Natural killer cell (primary cell): Measurements from ENCODE around the gene VASN. TPM values are rescaled to one million over a fixed set of nuclear protein-coding genes. Genes with fewer than 3 reads are reported as not detected.

Experiments used
- ATAC-seq, 3 donors: fragments of 150-1000 bp in 2 of 3; fragments of 200-7000 bp in 1 of 3; cut with Tn5 transposase; 1 replicate in 1 of 3; 2 replicates in 2 of 3; pipeline ENCODE4 v1.10.0; 2021; ENCODE audit warnings: mild to moderate bottlenecking in 2 of 3, moderate library complexity in 2 of 3
- DNase-seq, 2 donors: peaks; one replicate each; pipeline versions ENCODE4 v3.0.0 to v3.0.0-alpha.2; 2013 to 2021; ENCODE audit warnings: mixed read lengths in 1 of 2
- H3K27ac ChIP-seq: one replicate; pipeline ENCODE4 v1.5.1; 2013; ENCODE audit warnings: mild to moderate bottlenecking, low read length
- H3K27me3 ChIP-seq: one replicate; pipeline ENCODE4 v1.6.1; 2013; ENCODE audit warnings: low read length; ENCODE audit not compliant: control insufficient read depth, insufficient read depth
- H3K36me3 ChIP-seq: one replicate; pipeline ENCODE4 v1.6.1; 2013; ENCODE audit warnings: low read length; ENCODE audit not compliant: control insufficient read depth, insufficient read depth
- H3K4me1 ChIP-seq: one replicate; pipeline ENCODE4 v1.6.1; 2013; ENCODE audit warnings: low read length; ENCODE audit not compliant: control insufficient read depth, insufficient read depth
- H3K4me3 ChIP-seq: one replicate; pipeline ENCODE4 v1.5.1; 2013; ENCODE audit warnings: low read length
- H3K9me3 ChIP-seq: one replicate; pipeline ENCODE4 v1.6.1; 2013; ENCODE audit warnings: low read length; ENCODE audit not compliant: control insufficient read depth, insufficient read depth
- H3K27ac Mint-ChIP-seq, 2 donors: one replicate each; pipeline ENCODE4 v1.8.0; 2022; ENCODE audit warnings: mild to moderate bottlenecking in 2 of 2, mixed read lengths in 2 of 2, moderate library complexity in 1 of 2
- H3K27me3 Mint-ChIP-seq, 2 donors: one replicate each; pipeline ENCODE4 v1.8.0; 2022; ENCODE audit warnings: low read depth in 2 of 2, mixed read lengths in 2 of 2
- H3K36me3 Mint-ChIP-seq: one replicate; pipeline ENCODE4 v1.8.0; 2022; ENCODE audit warnings: mixed read lengths
- H3K4me1 Mint-ChIP-seq, 2 donors: one replicate each; pipeline ENCODE4 v1.8.0; 2022; ENCODE audit warnings: mixed read lengths in 2 of 2
- H3K4me3 Mint-ChIP-seq: one replicate; pipeline ENCODE4 v1.8.0; 2022; ENCODE audit warnings: mild to moderate bottlenecking, moderate library complexity, mixed read lengths
- H3K9me3 Mint-ChIP-seq, 2 donors: one replicate each; pipeline ENCODE4 v1.8.0; 2022; ENCODE audit warnings: mixed read lengths in 2 of 2
- CTCF ChIP-seq: fragments of 200-600 bp; IDR thresholded peaks from one replicate; pipeline ENCODE4 v1.8.0; 2022; ENCODE audit warnings: antibody characterized with exemption
- WGBS: methylation state at CpG from one replicate; pipeline ENCODE4 v1.1.7; 2013; ENCODE audit warnings: missing lambda C conversion rate; ENCODE audit not compliant: insufficient coverage; 5-methylcytosine and 5-hydroxymethylcytosine counted together
- intact Hi-C: fragments of 100-400 bp; cut with micrococcal nuclease; formaldehyde crosslinking; loops from one replicate; pipeline ENCODE4 v1.14.2; 2022
- total RNA-seq, 4 donors: library from RNA; stranded (reverse); fragments of 120-200 nt in 1 of 4; gene quantifications; one replicate each; pipeline versions ENCODE4 v1.2.3 to v1.2.4, GENCODE V29; 2013 to 2022

VASN gene
- total RNA-seq, 3 donors from 2014 or later (not counting 1 experiment from before 2014, with no cell fraction given) = 0.35 to 0.93 (median 0.78) TPM

DNA sequence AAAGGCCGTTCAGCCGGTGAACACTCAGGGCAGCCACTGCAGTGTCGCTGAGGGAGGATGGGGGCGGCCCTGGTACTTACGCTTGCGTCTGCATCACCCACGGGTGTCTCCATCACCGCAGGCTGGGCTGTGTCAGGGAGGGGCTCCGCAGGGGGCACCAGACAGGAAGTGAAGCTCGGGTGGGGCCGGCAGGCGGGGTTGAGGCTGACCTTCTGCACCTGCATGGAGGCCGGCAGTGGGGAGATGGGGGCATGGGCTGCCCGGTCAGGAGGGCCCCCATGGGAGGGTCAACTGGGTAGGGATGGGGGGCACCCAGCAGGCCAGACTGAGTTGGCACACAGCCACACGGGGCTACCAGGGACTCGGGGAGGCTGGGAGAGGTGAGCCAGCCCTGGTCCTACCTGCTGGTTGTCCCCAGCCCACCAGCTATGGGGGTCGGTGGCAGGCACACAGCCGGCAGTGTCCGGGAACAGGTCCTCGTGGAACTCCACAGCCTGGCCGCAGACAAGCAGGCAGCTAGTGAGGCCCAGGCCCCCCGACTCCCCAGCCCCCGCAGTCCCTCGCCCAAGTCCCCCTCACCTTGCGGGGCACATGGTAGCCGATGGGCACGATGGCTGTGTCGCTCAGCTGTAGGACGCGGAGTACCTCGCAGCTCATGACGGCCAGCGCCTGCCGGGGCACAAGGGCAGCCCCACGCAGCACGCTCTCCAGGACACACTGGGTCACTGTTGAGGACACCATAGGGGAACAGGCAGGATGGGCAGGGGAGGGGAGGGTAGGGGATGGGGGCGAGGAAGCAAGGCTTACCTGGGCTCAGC, 7.2 kb upstream of the VASN start:
- Histone ChIP-seq H3K27me3 (no peaks in the 10 kb centered on the region), H3K4me1 (peaks cover 19% of the 10 kb centered on the region), H3K4me3 (no peak overlapping the region), H3K27ac (peak overlapping the region; percentile 22), H3K36me3 (peaks cover 61% of the 10 kb centered on the region), H3K9me3 (no peaks in the 10 kb centered on the region)
- peak overlapping the region in 1 of 2 donors; percentile 41 for H3K27ac Mint-ChIP-seq
- H3K36me3 Mint-ChIP-seq = no peaks in the 10 kb centered on the region
- TF ChIP-seq CTCF = no peak
- intact Hi-C loops = no loop called here
- peaks cover 0 to 8% of the 10 kb centered on the region in 2 donors for H3K4me1 Mint-ChIP-seq
- ATAC-seq (peak in 2 of 3 donors; percentile 48 to 56), DNase-seq (no peak)
- WGBS = 80% methylated on average over 37 of the region's 37 CpGs
- no peaks in the 10 kb centered on the region for H3K27me3 Mint-ChIP-seq
- H3K9me3 Mint-ChIP-seq = no peaks in the 10 kb centered on the region
- H3K4me3 Mint-ChIP-seq = no peak overlapping the region

GRCh38 chr16:4365014-4365406, 6.6 kb upstream of the VASN start:
- Histone ChIP-seq H3K27me3 (no peaks in the 10 kb centered on the region), H3K9me3 (no peaks in the 10 kb centered on the region), H3K27ac (no peak overlapping the region), H3K36me3 (peaks cover 58% of the 10 kb centered on the region), H3K4me3 (no peak overlapping the region), H3K4me1 (peaks cover 18% of the 10 kb centered on the region)
- ATAC-seq = no peak
- Mint-ChIP-seq H3K4me1 (peaks cover 0 to 8% of the 10 kb centered on the region in 2 donors), H3K27me3 (no peaks in the 10 kb centered on the region), H3K27ac (no peak overlapping the region), H3K9me3 (no peaks in the 10 kb centered on the region), H3K36me3 (no peaks in the 10 kb centered on the region), H3K4me3 (no peak overlapping the region)
- WGBS = 82% methylated on average over 10 of the region's 10 CpGs
- no peak for TF ChIP-seq CTCF
- intact Hi-C loops = no loop called here
- DNase-seq = no peak

GRCh38 chr16:4365615-4366014, 6.0 kb upstream of the VASN start:
- no peak for TF ChIP-seq CTCF
- Mint-ChIP-seq H3K9me3 (no peaks in the 10 kb centered on the region), H3K4me1 (peaks cover 0 to 8% of the 10 kb centered on the region in 2 donors), H3K27me3 (no peaks in the 10 kb centered on the region), H3K4me3 (no peak overlapping the region), H3K36me3 (no peaks in the 10 kb centered on the region), H3K27ac (no peak overlapping the region)
- H3K9me3 ChIP-seq = no peaks in the 10 kb centered on the region
- H3K27ac ChIP-seq = no peak overlapping the region
- WGBS = 91% methylated on average over 12 of the region's 12 CpGs
- H3K4me3 ChIP-seq = no peak overlapping the region
- no peaks in the 10 kb centered on the region for H3K27me3 ChIP-seq
- peaks cover 52% of the 10 kb centered on the region for H3K36me3 ChIP-seq
- intact Hi-C loops = no loop called here
- peaks cover 18% of the 10 kb centered on the region for H3K4me1 ChIP-seq
- DNase-seq (no peak), ATAC-seq (no peak)
